PC-9 (cell line): ENCODE results near the gene RNF40. TPM values are rescaled to one million over a fixed set of nuclear protein-coding genes. Genes with fewer than 3 reads are reported as not detected.

Source experiments
- BruUV-seq: library from RNA; stranded (reverse); fragments of 400-500 nt; replicated peaks from 2 replicates; lab custom pipeline; 2021; lab: Mats Ljungman, UMichigan
- CTCF ChIA-PET: fragments of 300-600 bp; sonication (Branson Sonifier 250); formaldehyde crosslinking; loops from one replicate; lab custom pipeline; 2022; ENCODE audit warnings: antibody characterized with exemption; lab: Charles Lee
- POLR2A ChIA-PET: fragments of 300-600 bp; sonication (Branson Sonifier 250); formaldehyde crosslinking; loops from one replicate; lab custom pipeline; 2022; ENCODE audit warnings: antibody characterized with exemption; ENCODE audit not compliant: unreplicated experiment; lab: Charles Lee
- DNase-seq, 2 experiments: peaks; one replicate each; pipeline versions ENCODE4 v3.0.0 to v3.0.0-alpha.2; 2015 to 2022; ENCODE audit warnings: mixed read lengths in 1 of 2
- H2AFZ ChIP-seq: fragments of 200-600 bp; sonication (generic); 2 replicates; pipeline ENCODE4 v1.8.1; 2017; ENCODE audit warnings: antibody characterized with exemption
- H3F3A ChIP-seq: fragments of 200-600 bp; sonication (generic); 2 replicates; pipeline ENCODE4 v1.8.1; 2017; ENCODE audit warnings: antibody characterized with exemption, mild to moderate bottlenecking, low read depth; ENCODE audit not compliant: insufficient read depth
- H3K27ac ChIP-seq: fragments of 200-600 bp; sonication (generic); 2 replicates; pipeline ENCODE4 v1.6.1; 2016; ENCODE audit warnings: mixed run types
- H3K27me3 ChIP-seq: fragments of 200-600 bp; sonication (generic); 2 replicates; pipeline ENCODE4 v1.6.1; 2016; ENCODE audit warnings: low read depth, mixed run types; ENCODE audit not compliant: insufficient read depth
- H3K36me3 ChIP-seq: fragments of 200-600 bp; sonication (generic); 2 replicates; pipeline ENCODE4 v1.6.1; 2016; ENCODE audit warnings: low read depth, mixed run types
- H3K4me1 ChIP-seq: fragments of 200-600 bp; sonication (generic); replicated peaks from 2 replicates; pipeline ENCODE4 v1.6.1; 2016; ENCODE audit warnings: mixed run types; ENCODE audit not compliant: insufficient read depth
- H3K4me2 ChIP-seq: fragments of 200-600 bp; sonication (generic); 2 replicates; pipeline ENCODE4 v1.6.1; 2017; ENCODE audit warnings: mixed run types
- H3K4me3 ChIP-seq: fragments of 200-600 bp; sonication (generic); 2 replicates; pipeline ENCODE4 v1.6.1; 2016; ENCODE audit warnings: mixed run types
- H3K79me2 ChIP-seq: fragments of 200-600 bp; sonication (generic); 2 replicates; pipeline ENCODE4 v1.6.1; 2017; ENCODE audit warnings: low read depth, mixed run types
- H3K9me2 ChIP-seq: fragments of 200-600 bp; sonication (generic); 2 replicates; pipeline ENCODE4 v1.8.1; 2017; ENCODE audit warnings: mild to moderate bottlenecking; ENCODE audit not compliant: insufficient read depth
- H3K9me3 ChIP-seq: fragments of 200-600 bp; sonication (generic); 2 replicates; pipeline ENCODE4 v1.8.1; 2016; ENCODE audit warnings: low read depth; ENCODE audit not compliant: insufficient read depth
- H4K20me1 ChIP-seq: fragments of 200-600 bp; sonication (generic); 2 replicates; pipeline ENCODE4 v1.8.1; 2017; ENCODE audit not compliant: insufficient read depth
- EZH2 ChIP-seq: fragments of 200-600 bp; sonication (generic); IDR thresholded peaks from 2 replicates; pipeline ENCODE4 v1.8.0; 2017; ENCODE audit warnings: antibody characterized with exemption, low read depth
- intact Hi-C: fragments of 100-400 bp; cut with micrococcal nuclease; formaldehyde crosslinking; loops from one replicate; pipeline ENCODE4 v1.10.0; 2022; ENCODE audit not compliant: unreplicated experiment
- total RNA-seq: library from RNA; stranded (reverse); gene quantifications from 2 replicates; pipeline ENCODE4 v1.2.3, GENCODE V29; 2021
- TF ChIP-seq, protein P1 (sequence below): fragments of 200-600 bp; sonication (generic); conservative IDR thresholded peaks from 2 replicates; pipeline ENCODE4 v1.6.1; 2017; ENCODE audit warnings: mixed run types, antibody characterized with exemption, mild to moderate bottlenecking, moderate library complexity

Gene RNF40
- total RNA-seq, 1 experiment from 2014 or later = 178 TPM

DNA sequence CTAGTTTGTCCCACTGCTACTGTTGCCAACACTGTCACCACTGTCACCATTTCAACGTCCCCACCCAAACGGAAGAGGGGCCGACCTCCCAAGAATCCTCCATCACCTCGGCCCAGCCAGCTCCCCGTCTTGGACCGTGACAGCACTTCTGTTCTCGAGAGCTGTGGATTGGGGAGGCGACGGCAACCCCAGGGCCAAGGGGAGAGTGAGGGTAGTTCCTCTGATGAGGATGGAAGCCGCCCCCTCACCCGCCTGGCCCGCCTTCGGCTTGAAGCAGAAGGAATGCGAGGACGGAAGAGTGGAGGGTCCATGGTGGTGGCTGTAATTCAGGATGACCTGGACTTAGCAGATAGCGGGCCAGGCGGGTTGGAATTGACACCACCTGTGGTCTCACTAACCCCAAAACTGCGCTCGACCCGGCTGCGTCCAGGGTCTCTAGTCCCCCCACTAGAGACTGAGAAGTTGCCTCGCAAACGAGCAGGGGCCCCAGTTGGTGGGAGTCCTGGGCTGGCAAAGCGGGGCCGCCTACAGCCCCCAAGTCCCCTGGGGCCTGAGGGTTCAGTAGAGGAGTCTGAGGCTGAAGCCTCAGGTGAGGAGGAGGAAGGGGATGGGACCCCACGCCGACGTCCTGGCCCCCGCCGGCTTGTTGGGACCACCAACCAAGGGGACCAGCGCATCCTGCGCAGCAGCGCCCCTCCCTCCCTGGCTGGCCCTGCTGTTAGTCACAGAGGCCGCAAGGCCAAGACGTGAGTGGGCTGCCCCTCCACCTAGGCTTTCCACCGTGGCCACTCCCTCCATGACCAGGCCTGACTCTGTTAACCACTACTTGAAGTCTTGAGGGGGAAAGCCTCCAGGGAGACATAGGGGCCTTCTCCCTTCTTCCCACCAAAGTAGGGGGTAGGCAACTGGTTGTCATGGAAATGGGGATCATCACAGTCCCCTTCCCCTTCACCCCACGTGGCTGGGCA is 22.9 kb upstream of the RNF40 start:
- Histone ChIP-seq H3K4me2 (peak overlapping the region; percentile 99), H3K4me1 (peaks cover 33% of the 10 kb centered on the region), H4K20me1 (0 out of 2 replicates have a peak, but pooled peaks cover 25% of the 10 kb centered on the region), H3K79me2 (peaks cover 26% of the 10 kb centered on the region), H2AFZ (no peak overlapping the region), H3K36me3 (peaks cover 28% of the 10 kb centered on the region), H3F3A (peaks cover 77% of the 10 kb centered on the region), H3K4me3 (peak overlapping the region; percentile 27; the same call in 1 of the 2 replicates), H3K27me3 (no peaks in the 10 kb centered on the region), H3K9me3 (no peaks in the 10 kb centered on the region), H3K27ac (peak overlapping the region; percentile 96), H3K9me2 (no peaks in the 10 kb centered on the region)
- intact Hi-C loops = no loop called here
- TF ChIP-seq, protein P1, sequence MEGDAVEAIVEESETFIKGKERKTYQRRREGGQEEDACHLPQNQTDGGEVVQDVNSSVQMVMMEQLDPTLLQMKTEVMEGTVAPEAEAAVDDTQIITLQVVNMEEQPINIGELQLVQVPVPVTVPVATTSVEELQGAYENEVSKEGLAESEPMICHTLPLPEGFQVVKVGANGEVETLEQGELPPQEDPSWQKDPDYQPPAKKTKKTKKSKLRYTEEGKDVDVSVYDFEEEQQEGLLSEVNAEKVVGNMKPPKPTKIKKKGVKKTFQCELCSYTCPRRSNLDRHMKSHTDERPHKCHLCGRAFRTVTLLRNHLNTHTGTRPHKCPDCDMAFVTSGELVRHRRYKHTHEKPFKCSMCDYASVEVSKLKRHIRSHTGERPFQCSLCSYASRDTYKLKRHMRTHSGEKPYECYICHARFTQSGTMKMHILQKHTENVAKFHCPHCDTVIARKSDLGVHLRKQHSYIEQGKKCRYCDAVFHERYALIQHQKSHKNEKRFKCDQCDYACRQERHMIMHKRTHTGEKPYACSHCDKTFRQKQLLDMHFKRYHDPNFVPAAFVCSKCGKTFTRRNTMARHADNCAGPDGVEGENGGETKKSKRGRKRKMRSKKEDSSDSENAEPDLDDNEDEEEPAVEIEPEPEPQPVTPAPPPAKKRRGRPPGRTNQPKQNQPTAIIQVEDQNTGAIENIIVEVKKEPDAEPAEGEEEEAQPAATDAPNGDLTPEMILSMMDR = no peak
- no peak for TF ChIP-seq EZH2
- BruUV-seq = no TSS peak
- ChIA-PET CTCF (no interaction called here), POLR2A (interaction anchor here (0.6 to 0.8 kb wide), 4 partner anchors 9 to 130 kb away, joined by 3 to 4 read pairs (median 4); partner anchors contain the start of genes PHKG2 and ZNF629)
- no peak for DNase-seq

DNA sequence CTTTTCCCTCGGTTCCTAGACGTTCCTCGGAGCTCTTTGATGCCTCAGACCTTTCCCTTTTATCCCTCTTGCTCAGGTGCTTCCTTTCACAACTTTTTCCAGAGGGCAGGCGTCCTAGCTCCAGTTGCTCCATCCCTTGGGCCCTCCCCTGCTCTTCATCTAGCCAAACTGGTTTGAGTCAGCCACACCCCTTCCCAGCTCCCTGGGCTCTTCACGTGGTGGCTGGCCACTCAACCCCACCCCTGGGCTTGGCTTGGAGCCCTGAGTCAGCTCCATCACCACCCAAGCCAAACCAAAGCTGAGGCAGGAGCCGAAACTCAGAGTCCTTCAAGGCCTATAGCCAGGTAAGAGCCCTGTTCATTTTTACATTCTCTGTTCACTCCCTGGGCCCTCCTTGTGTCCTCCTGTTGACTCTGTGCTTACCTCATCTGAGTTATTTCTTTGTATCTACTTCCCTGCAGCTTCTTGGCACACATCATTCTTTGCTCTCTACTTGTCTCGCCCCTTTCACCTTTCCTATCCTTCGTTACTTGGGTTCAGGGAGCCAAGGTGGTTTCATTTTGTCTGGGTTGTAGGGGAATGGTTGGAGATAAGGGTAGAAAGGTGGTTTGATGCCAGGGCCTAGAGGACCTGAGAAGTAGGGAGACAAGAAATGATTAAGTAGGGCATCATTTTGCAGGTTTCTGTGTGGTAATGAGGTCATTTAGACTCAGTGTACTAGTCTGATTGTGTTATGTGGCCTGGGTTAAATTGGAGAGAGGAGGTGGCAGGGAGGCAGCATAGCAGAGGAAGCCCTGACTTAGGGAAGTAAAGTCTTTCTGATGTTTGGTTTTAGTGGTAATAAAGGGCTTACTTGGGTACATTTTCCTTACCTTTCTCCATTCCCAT is 21.5 kb upstream of the RNF40 start:
- H3K27ac ChIP-seq = peak overlapping the region; percentile 96
- peak overlapping the region; percentile 68 for H3K4me3 ChIP-seq
- H3K4me1 ChIP-seq = peaks cover 33% of the 10 kb centered on the region
- H3K9me2 ChIP-seq = no peaks in the 10 kb centered on the region
- ChIA-PET POLR2A (interaction anchor here (0.5 to 0.9 kb wide), 12 partner anchors 7 to 399 kb away, joined by 3 to 23 read pairs (median 4); partner anchors contain the start of genes PHKG2 and ZNF629), CTCF (no interaction called here)
- peaks cover 87% of the 10 kb centered on the region for H3F3A ChIP-seq
- peaks cover 26% of the 10 kb centered on the region for H3K79me2 ChIP-seq
- peak overlapping the region; percentile 99 for H3K4me2 ChIP-seq
- BruUV-seq = TSS peak; percentile 98
- no peaks in the 10 kb centered on the region for H3K27me3 ChIP-seq
- no peaks in the 10 kb centered on the region for H3K9me3 ChIP-seq
- DNase-seq = peak; percentile 98
- 0 out of 2 replicates have a peak, but pooled peaks cover 25% of the 10 kb centered on the region for H4K20me1 ChIP-seq
- intact Hi-C loops = loop anchor here (1.0 to 5.0 kb wide), 8 partner anchors 22 to 182 kb away; partner anchors contain the start of genes BCL7C, CFAP119, FBRS and RNF40
- H2AFZ ChIP-seq = no peak overlapping the region
- no peak for TF ChIP-seq EZH2
- TF ChIP-seq, protein P1 = 0 out of 2 replicates have a peak, but pooled peaks have one; percentile 17
- peaks cover 41% of the 10 kb centered on the region for H3K36me3 ChIP-seq
